ENCODE measurements around the gene C3orf70. TPM values are rescaled to one million over a fixed set of nuclear protein-coding genes. Genes with fewer than 3 reads are reported as not detected.

C3orf70 gene
- total and polyA plus RNA-seq, 2 of the 8 experiments (the other 6 are each of a cell fraction or from before 2014, with no cell fraction given), result 1.7 to 2.0 TPM

DNA sequence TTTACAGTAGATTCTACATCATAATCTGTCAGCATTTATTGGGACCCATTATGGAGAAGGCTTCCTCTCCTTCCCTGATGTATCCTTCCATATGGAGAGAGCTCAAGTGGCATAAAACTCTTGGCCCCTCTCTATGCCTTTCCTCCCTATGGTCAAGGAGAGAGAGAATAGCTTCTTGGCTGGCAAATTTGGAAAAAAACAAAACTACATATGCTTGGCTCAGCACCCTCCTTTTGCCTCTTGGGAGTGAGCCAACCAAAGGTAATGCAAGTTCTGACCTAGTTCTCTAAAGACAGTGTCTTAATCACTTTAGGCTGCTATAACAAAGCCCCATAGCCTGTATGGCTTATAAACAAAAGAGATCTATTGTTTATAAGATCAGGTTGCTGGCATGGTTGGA, 37.5 kb downstream of the C3orf70 start:
- Histone ChIP-seq H4K20me1 (replicated peaks in 1 of 2; ENCODE audit: control insufficient read depth in 1 of 2, insufficient read depth in 2 of 2, low read length in 2 of 2) (no peaks in the 10 kb centered on the region), H3K4me1 (replicated peaks in 1 of 4; ENCODE audit: control insufficient read depth in 3 of 4, insufficient read depth in 4 of 4, low read length in 3 of 4) (no peaks in the 10 kb centered on the region), H3K36me3 (ENCODE audit: control insufficient read depth in 2 of 4, insufficient read depth in 4 of 4, low read length in 3 of 4) (no peaks in the 10 kb centered on the region), H2BK5ac (ENCODE audit: low read depth, low read length) (no peak overlapping the region), H2AK5ac (ENCODE audit: low read depth, low read length) (no peak overlapping the region), H3K56ac (replicated peaks; ENCODE audit: insufficient read length, low read depth, low read length) (no peak overlapping the region), H3K4me3 (ENCODE audit: extremely low read depth in 1 of 4, insufficient read depth in 2 of 4, low read depth in 3 of 4, low read length in 4 of 4) (no peak overlapping the region), H4K5ac (ENCODE audit: insufficient read length, low read depth, low read length) (no peak overlapping the region), H4K8ac (ENCODE audit: extremely low read depth, insufficient read depth, low read length) (no peak overlapping the region), H2BK15ac (ENCODE audit: low read length) (no peak overlapping the region), H3K9ac (replicated peaks in 1 of 4; ENCODE audit: extremely low read depth in 1 of 4, low read depth in 3 of 4, low read length in 3 of 4) (no peak overlapping the region), H3K23ac (ENCODE audit: insufficient read length) (no peak overlapping the region), H3K79me2 (ENCODE audit: control insufficient read depth in 1 of 2, insufficient read depth in 2 of 2, low read length in 2 of 2) (no peaks in the 10 kb centered on the region), H3K23me2 (ENCODE audit: low read depth, low read length) (no peaks in the 10 kb centered on the region), H2BK12ac (ENCODE audit: low read depth, low read length) (no peak overlapping the region), H3K27ac (ENCODE audit: low read depth, low read length) (no peak overlapping the region), H2BK120ac (replicated peaks; ENCODE audit: low read depth, low read length) (no peak overlapping the region), H2BK20ac (ENCODE audit: low read length) (no peak overlapping the region), H4K91ac (replicated peaks; ENCODE audit: insufficient read length, low read length) (no peak overlapping the region), H3K9me3 (ENCODE audit: insufficient read depth in 2 of 2, low read depth in 1 of 2, low read length in 1 of 2) (peaks cover 0 to 6% of the 10 kb centered on the region in 2 experiments; a peak in 3 of 4 replicates), H3K27me3 (replicated peaks in 1 of 4; ENCODE audit: control insufficient read depth in 3 of 4, extremely low read depth in 1 of 4, insufficient read depth in 3 of 4, low read length in 3 of 4) (no peaks in the 10 kb centered on the region), H3K79me1 (ENCODE audit: low read depth, low read length) (no peaks in the 10 kb centered on the region), H3K4ac (replicated peaks; ENCODE audit: insufficient read length, low read depth, low read length) (no peak overlapping the region), H3K18ac (ENCODE audit: extremely low read depth, low read length) (no peak overlapping the region), H2AFZ (ENCODE audit: low read length) (no peak overlapping the region), H3K14ac (ENCODE audit: insufficient read length) (no peak overlapping the region), H3K4me2 (ENCODE audit: insufficient read depth in 1 of 2, low read depth in 2 of 2, low read length in 2 of 2) (no peak overlapping the region)
- FAIRE-seq (no peak), DNase-seq (ENCODE audit: low read depth in 1 of 2, low spot score in 2 of 2) (no peak)
- ChIA-PET POLR2A (ENCODE audit: partially characterized antibody) (no interaction called here), CTCF (ENCODE audit: partially characterized antibody) (no interaction called here)
- TF ChIP-seq EP300 (IDR thresholded peaks at IDR 0.05; ENCODE audit: borderline replicate concordance in 1 of 2, low read depth in 2 of 2, low read length in 2 of 2), result no peak
- no peak for TF ChIP-seq RBBP5 (IDR thresholded peaks at IDR 0.05; ENCODE audit: borderline replicate concordance, low read depth, low read length)
- no peak for TF ChIP-seq CTBP2 (IDR thresholded peaks at IDR 0.05; ENCODE audit: borderline replicate concordance, insufficient read depth, insufficient read length, low read length)
- no peak for TF ChIP-seq CBX5 (IDR thresholded peaks at IDR 0.05; ENCODE audit: low read depth, low read length)
- TF ChIP-seq CHD2 (IDR thresholded peaks at IDR 0.05; ENCODE audit: low read length), result no peak
- no peak for TF ChIP-seq BACH1 (IDR thresholded peaks at IDR 0.05; ENCODE audit: low read length)
- no peak for TF ChIP-seq KDM4A (IDR thresholded peaks at IDR 0.05; ENCODE audit: low read depth, low read length, severe bottlenecking)
- no peak for TF ChIP-seq SUZ12 (IDR thresholded peaks at IDR 0.05; ENCODE audit: low read length)
- no peak for TF ChIP-seq FOSL1 (IDR thresholded peaks at IDR 0.05; ENCODE audit: insufficient read depth, low read depth, low read length)
- TF ChIP-seq, protein P1, sequence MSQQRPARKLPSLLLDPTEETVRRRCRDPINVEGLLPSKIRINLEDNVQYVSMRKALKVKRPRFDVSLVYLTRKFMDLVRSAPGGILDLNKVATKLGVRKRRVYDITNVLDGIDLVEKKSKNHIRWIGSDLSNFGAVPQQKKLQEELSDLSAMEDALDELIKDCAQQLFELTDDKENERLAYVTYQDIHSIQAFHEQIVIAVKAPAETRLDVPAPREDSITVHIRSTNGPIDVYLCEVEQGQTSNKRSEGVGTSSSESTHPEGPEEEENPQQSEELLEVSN (IDR thresholded peaks at IDR 0.05), result no peak
- TF ChIP-seq POU5F1 (IDR thresholded peaks at IDR 0.05; ENCODE audit: low read depth, low read length), result no peak
- no peak for TF ChIP-seq MAFK (IDR thresholded peaks at IDR 0.05; ENCODE audit: low read depth, low read length)
- no peak for TF ChIP-seq KDM1A (IDR thresholded peaks at IDR 0.05; ENCODE audit: borderline replicate concordance, low read length)
- TF ChIP-seq ZNF274 (IDR thresholded peaks at IDR 0.05; ENCODE audit: borderline replicate concordance, extremely low read depth, low read length), result no peak
- no peak for TF ChIP-seq CBX8 (IDR thresholded peaks at IDR 0.05; ENCODE audit: borderline replicate concordance, low read depth, low read length)
